K562 (cell line): ENCODE data around the gene SEC14L2. TPM values are rescaled to one million over a fixed set of nuclear protein-coding genes. Genes with fewer than 3 reads are reported as not detected.
A peak's percentile ranks its signal among the peaks of the same experiment; 100 is the strongest.

Source experiments
- CCAR2 ChIP-seq: fragments of 200-400 bp; formaldehyde crosslinking; IDR thresholded peaks from 2 replicates; pipeline ENCODE4 v1.6.1; 2017; ENCODE audit warnings: mild to moderate bottlenecking, low read depth, low read length
- FOXA1 ChIP-seq: fragments of 450-650 bp; IDR thresholded peaks from 2 replicates; pipeline ENCODE4 v1.6.1; 2016; ENCODE audit warnings: mild to moderate bottlenecking, borderline replicate concordance
- FOXJ2 ChIP-seq: fragments of 200-800 bp; sonication (Bioruptor generic); IDR thresholded peaks from 2 replicates; pipeline ENCODE4 v1.6.1; 2016; ENCODE audit warnings: missing genetic modification characterization, missing compliant biosample characterization
- JUND ChIP-seq, 2 experiments: IDR thresholded peaks; 2 replicates in 1 of 2; 3 replicates in 1 of 2; pipeline ENCODE4 v1.6.1; 2011; ENCODE audit warnings: borderline replicate concordance in 2 of 2, low read depth in 2 of 2, low read length in 2 of 2, improper control_type of control experiment in 1 of 2, missing biosample characterization in 1 of 2, missing genetic modification characterization in 1 of 2, missing genetic modification reagents in 1 of 2
- NFATC3 ChIP-seq: fragments of 450-650 bp; IDR thresholded peaks from 2 replicates; pipeline ENCODE4 v1.6.1; 2017; ENCODE audit warnings: mild to moderate bottlenecking
- RBM15 ChIP-seq: fragments of 200-400 bp; formaldehyde crosslinking; IDR thresholded peaks from 2 replicates; pipeline ENCODE4 v1.6.1; 2018; ENCODE audit warnings: mild to moderate bottlenecking, low read length, moderate library complexity; ENCODE audit not compliant: insufficient read depth
- SMC3 ChIP-seq: conservative IDR thresholded peaks from 2 replicates; pipeline ENCODE4 v1.6.1; 2011; ENCODE audit warnings: low read depth, low read length, improper control_type of control experiment; ENCODE audit not compliant: insufficient read depth
- USF1 ChIP-seq: sonication (generic); formaldehyde crosslinking; IDR thresholded peaks from 2 replicates; pipeline ENCODE4 v1.9.0; 2022; ENCODE audit warnings: mild to moderate bottlenecking, missing genetic modification reagents
- YY1 ChIP-seq, 3 experiments: IDR thresholded peaks; 2 replicates each; pipeline ENCODE4 v1.6.1; 2011; ENCODE audit warnings: low read length in 2 of 3, mild to moderate bottlenecking in 2 of 3, moderate library complexity in 2 of 3, borderline replicate concordance in 1 of 3, control low read depth in 1 of 3, low read depth in 1 of 3; ENCODE audit not compliant: insufficient read depth in 3 of 3, insufficient replicate concordance in 2 of 3, control insufficient read depth in 1 of 3, insufficient read length in 1 of 3; ENCODE audit errors: extremely low read depth in 1 of 3
- ZBTB26 ChIP-seq: fragments of 450-650 bp; formaldehyde crosslinking; IDR thresholded peaks from 2 replicates; pipeline ENCODE4 v1.4.0; 2022; ENCODE audit warnings: missing genetic modification characterization
- ZEB2 ChIP-seq: fragments of 450-650 bp; IDR thresholded peaks from 2 replicates; pipeline ENCODE4 v1.6.1; 2016
- ZNF695 ChIP-seq: fragments of 450-650 bp; formaldehyde crosslinking; IDR thresholded peaks from 2 replicates; pipeline ENCODE4 v1.4.0; 2020; ENCODE audit warnings: mild to moderate bottlenecking, moderate library complexity
- polyA plus RNA-seq, 8 experiments: library from polyadenylated mRNA; depleted of rRNA in 4 of 8; stranded (reverse) in 5 of 8; unstranded in 3 of 8; fragments of >200 nt; fragmentation: Nextera tagmentation in 2 of 8; fragmentation: Illumina TruSeq in 1 of 8; extraction: Ambion mirVana in 2 of 8; extraction: Trizol in 1 of 8; gene quantifications; 2 replicates each; pipeline versions ENCODE4 v1.2.1 to v1.2.3, GENCODE V29; 2011 to 2014; ENCODE audit warnings: inconsistent platforms in 1 of 8, missing spikeins in 1 of 8
- total RNA-seq, 7 experiments: library from RNA; depleted of rRNA in 6 of 7; stranded (reverse); fragments of >200 nt in 6 of 7; fragmentation: Illumina TruSeq in 2 of 7; extraction: Trizol in 2 of 7; gene quantifications; 2 replicates each; pipeline versions ENCODE4 v1.2.1 to v1.2.3, GENCODE V29; 2011 to 2021; ENCODE audit warnings: low replicate concordance in 1 of 7
- TF ChIP-seq, protein P1 (sequence below): fragments of 450-650 bp; formaldehyde crosslinking; IDR thresholded peaks from 2 replicates; pipeline ENCODE4 v1.4.0; 2020; ENCODE audit warnings: mild to moderate bottlenecking, moderate library complexity
- TF ChIP-seq, protein P2 (sequence below): fragments of 250-450 bp; sonication (Bioruptor Pico); IDR thresholded peaks from 2 replicates; pipeline ENCODE4 v1.4.0; 2020
- TF ChIP-seq, protein P3 (sequence below): IDR thresholded peaks from 2 replicates; pipeline ENCODE4 v1.6.1; 2014; ENCODE audit warnings: antibody characterized with exemption

Gene SEC14L2
- total and polyA plus RNA-seq, 9 of the 15 experiments (the other 6 are each of a cell fraction or from before 2014, with no cell fraction given) = 0.03 to 0.17 (median 0.10) TPM

DNA sequence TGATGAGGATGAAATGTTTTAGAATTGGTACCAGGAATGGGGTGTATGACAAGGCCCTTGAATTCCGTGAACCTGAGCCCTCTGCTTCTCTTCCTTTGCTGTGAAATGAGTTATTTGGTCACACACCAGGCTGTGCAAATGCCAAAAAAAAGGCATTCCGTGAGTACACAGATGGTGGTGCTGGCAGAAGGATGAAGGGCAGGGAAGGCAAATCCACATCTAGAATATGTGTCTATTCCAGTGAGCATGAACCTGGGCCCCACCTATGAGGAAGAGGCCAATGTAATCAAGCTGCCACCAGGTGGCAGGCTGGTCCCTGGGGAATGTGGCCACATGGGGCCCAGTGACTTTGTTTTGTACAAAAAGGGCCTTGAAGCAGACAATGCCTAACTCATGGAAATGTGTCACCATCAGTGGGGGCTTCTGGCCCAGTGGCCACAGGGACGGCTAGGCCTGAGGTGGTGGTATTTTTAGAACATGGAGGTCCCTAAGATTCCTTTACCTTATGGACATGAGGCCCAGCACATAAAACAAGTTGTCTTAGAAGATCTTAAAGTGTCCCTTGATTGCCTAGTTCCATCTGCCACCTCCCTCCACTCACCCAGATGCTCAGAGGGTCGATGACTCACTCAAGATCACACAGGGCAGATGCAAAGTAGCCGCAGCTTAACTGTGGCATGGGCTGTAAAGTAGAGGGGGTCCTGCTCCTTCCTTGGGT, 5.7 kb upstream of the SEC14L2 start (continued):
- TF ChIP-seq, protein P1, sequence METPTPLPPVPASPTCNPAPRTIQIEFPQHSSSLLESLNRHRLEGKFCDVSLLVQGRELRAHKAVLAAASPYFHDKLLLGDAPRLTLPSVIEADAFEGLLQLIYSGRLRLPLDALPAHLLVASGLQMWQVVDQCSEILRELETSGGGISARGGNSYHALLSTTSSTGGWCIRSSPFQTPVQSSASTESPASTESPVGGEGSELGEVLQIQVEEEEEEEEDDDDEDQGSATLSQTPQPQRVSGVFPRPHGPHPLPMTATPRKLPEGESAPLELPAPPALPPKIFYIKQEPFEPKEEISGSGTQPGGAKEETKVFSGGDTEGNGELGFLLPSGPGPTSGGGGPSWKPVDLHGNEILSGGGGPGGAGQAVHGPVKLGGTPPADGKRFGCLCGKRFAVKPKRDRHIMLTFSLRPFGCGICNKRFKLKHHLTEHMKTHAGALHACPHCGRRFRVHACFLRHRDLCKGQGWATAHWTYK (CRISPR knock-in tag) = no peak
- TF ChIP-seq FOXA1 (no peak), YY1 (IDR thresholded peaks at IDR 0.05; ENCODE audit: borderline replicate concordance in 1 of 3, control insufficient read depth in 1 of 3, extremely low read depth in 1 of 3, insufficient read depth in 3 of 3, insufficient read length in 1 of 3, insufficient replicate concordance in 2 of 3, low read depth in 1 of 3, low read length in 2 of 3) (peak in 1 of 3 experiments; percentile 14), JUND (IDR thresholded peaks at IDR 0.05; ENCODE audit: borderline replicate concordance, low read depth, low read length) (peak; percentile 47; the same call in 1 of the 2 replicates), JUND (tag; IDR thresholded peaks at IDR 0.05; ENCODE audit: borderline replicate concordance, low read depth, low read length) (no peak; the same call in 2 of the 3 replicates), CCAR2 (no peak), FOXJ2 (tag) (no peak), RBM15 (no peak), ZNF695 (no peak), SMC3 (peak; percentile 85), USF1 (CRISPR knock-in tag) (no peak), ZBTB26 (CRISPR knock-in tag) (no peak), NFATC3 (no peak), ZEB2 (0 out of 2 replicates have a peak, but pooled peaks have one; percentile 28)
- TF ChIP-seq, protein P2, sequence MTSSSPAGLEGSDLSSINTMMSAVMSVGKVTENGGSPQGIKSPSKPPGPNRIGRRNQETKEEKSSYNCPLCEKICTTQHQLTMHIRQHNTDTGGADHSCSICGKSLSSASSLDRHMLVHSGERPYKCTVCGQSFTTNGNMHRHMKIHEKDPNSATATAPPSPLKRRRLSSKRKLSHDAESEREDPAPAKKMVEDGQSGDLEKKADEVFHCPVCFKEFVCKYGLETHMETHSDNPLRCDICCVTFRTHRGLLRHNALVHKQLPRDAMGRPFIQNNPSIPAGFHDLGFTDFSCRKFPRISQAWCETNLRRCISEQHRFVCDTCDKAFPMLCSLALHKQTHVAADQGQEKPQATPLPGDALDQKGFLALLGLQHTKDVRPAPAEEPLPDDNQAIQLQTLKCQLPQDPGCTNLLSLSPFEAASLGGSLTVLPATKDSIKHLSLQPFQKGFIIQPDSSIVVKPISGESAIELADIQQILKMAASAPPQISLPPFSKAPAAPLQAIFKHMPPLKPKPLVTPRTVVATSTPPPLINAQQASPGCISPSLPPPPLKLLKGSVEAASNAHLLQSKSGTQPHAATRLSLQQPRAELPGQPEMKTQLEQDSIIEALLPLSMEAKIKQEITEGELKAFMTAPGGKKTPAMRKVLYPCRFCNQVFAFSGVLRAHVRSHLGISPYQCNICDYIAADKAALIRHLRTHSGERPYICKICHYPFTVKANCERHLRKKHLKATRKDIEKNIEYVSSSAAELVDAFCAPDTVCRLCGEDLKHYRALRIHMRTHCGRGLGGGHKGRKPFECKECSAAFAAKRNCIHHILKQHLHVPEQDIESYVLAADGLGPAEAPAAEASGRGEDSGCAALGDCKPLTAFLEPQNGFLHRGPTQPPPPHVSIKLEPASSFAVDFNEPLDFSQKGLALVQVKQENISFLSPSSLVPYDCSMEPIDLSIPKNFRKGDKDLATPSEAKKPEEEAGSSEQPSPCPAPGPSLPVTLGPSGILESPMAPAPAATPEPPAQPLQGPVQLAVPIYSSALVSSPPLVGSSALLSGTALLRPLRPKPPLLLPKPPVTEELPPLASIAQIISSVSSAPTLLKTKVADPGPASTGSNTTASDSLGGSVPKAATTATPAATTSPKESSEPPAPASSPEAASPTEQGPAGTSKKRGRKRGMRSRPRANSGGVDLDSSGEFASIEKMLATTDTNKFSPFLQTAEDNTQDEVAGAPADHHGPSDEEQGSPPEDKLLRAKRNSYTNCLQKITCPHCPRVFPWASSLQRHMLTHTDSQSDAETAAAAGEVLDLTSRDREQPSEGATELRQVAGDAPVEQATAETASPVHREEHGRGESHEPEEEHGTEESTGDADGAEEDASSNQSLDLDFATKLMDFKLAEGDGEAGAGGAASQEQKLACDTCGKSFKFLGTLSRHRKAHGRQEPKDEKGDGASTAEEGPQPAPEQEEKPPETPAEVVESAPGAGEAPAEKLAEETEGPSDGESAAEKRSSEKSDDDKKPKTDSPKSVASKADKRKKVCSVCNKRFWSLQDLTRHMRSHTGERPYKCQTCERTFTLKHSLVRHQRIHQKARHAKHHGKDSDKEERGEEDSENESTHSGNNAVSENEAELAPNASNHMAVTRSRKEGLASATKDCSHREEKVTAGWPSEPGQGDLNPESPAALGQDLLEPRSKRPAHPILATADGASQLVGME (CRISPR knock-in tag) = no peak
- TF ChIP-seq, protein P3, sequence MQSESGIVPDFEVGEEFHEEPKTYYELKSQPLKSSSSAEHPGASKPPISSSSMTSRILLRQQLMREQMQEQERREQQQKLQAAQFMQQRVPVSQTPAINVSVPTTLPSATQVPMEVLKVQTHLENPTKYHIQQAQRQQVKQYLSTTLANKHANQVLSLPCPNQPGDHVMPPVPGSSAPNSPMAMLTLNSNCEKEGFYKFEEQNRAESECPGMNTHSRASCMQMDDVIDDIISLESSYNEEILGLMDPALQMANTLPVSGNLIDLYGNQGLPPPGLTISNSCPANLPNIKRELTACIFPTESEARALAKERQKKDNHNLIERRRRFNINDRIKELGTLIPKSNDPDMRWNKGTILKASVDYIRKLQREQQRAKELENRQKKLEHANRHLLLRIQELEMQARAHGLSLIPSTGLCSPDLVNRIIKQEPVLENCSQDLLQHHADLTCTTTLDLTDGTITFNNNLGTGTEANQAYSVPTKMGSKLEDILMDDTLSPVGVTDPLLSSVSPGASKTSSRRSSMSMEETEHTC = no peak
